ENCODE results near the gene MYO5A.

GRCh38 chr15:52417957-52418356, 110.7 kb downstream of the MYO5A start:
- TF ChIP-seq CTCF (IDR thresholded peaks at IDR 0.05; ENCODE audit: low read length) (no peak), EZH2 (optimal IDR thresholded peaks at IDR 0.05; ENCODE audit: low read depth, low read length) (no peak), EZH2phosphoT487 (IDR thresholded peaks at IDR 0.05; ENCODE audit: low read length) (no peak)

Data from MM.1S (cell line).